T-cell (primary cell): ENCODE data around the gene RDH14. TPM values are rescaled to one million over a fixed set of nuclear protein-coding genes. Genes with fewer than 3 reads are reported as not detected.

Experiments
- ATAC-seq, 4 experiments: fragments of 200-7000 bp in 3 of 4; fragments of 150-1000 bp in 1 of 4; cut with Tn5 transposase; replicated peaks in 1 of 4; 1 replicate in 3 of 4; 2 replicates in 1 of 4; pipeline ENCODE4 v1.10.0; 2021; ENCODE audit warnings: moderate library complexity in 3 of 4, mild to moderate bottlenecking in 2 of 4, moderate number of reproducible peaks in 1 of 4
- CTCF ChIA-PET, 2 donors: fragments of 300-600 bp; sonication (Branson Sonifier 250); formaldehyde crosslinking; loops; one replicate each; lab custom pipeline; 2022; ENCODE audit warnings: antibody characterized with exemption in 2 of 2; lab: Charles Lee
- POLR2A ChIA-PET, 2 donors: fragments of 300-600 bp; sonication (Branson Sonifier 250); formaldehyde crosslinking; loops; one replicate each; lab custom pipeline; 2022; ENCODE audit warnings: antibody characterized with exemption in 2 of 2; lab: Charles Lee
- DNase-seq, 35 experiments: peaks; one replicate each; pipeline versions ENCODE4 v3.0.0 to v3.0.0-alpha.2; 2013 to 2023
- H3K27ac ChIP-seq: one replicate; pipeline ENCODE4 v1.5.1; 2013; ENCODE audit warnings: low read length
- H3K27me3 ChIP-seq, 2 experiments: replicated peaks in 1 of 2; 1 replicate in 1 of 2; 2 replicates in 1 of 2; pipeline versions ENCODE4 v1.6.1 to v1.7.0; 2013; ENCODE audit warnings: low read length in 1 of 2, mixed read lengths in 1 of 2; ENCODE audit not compliant: control insufficient read depth in 2 of 2, insufficient read depth in 2 of 2; ENCODE audit errors: extremely low read depth in 1 of 2
- H3K36me3 ChIP-seq, 2 donors: 1 replicate in 1 of 2; 2 replicates in 1 of 2; pipeline versions ENCODE4 v1.6.1 to v1.7.0; 2013; ENCODE audit warnings: low read length in 1 of 2; ENCODE audit not compliant: control insufficient read depth in 2 of 2, insufficient read depth in 1 of 2; ENCODE audit errors: extremely low read depth in 1 of 2
- H3K4me1 ChIP-seq, 2 experiments: 1 replicate in 1 of 2; 2 replicates in 1 of 2; pipeline versions ENCODE4 v1.6.1 to v1.7.0; 2013; ENCODE audit warnings: low read length in 2 of 2, mixed read lengths in 1 of 2; ENCODE audit not compliant: insufficient read depth in 2 of 2, control insufficient read depth in 1 of 2; ENCODE audit errors: extremely low read depth in 1 of 2
- H3K4me3 ChIP-seq, 2 donors: 1 replicate in 1 of 2; 2 replicates in 1 of 2; pipeline versions ENCODE4 v1.5.1 to v1.7.0; 2013; ENCODE audit warnings: mild to moderate bottlenecking in 2 of 2, low read length in 1 of 2, moderate library complexity in 1 of 2; ENCODE audit not compliant: control insufficient read depth in 1 of 2; ENCODE audit errors: extremely low read depth in 1 of 2
- H3K9me3 ChIP-seq: 2 replicates; pipeline ENCODE4 v1.7.0; 2013
- H3K27ac Mint-ChIP-seq, 2 donors: one replicate each; pipeline ENCODE4 v1.8.0; 2020 to 2021; ENCODE audit warnings: mild to moderate bottlenecking in 2 of 2, mixed read lengths in 2 of 2
- H3K27me3 Mint-ChIP-seq, 2 donors: one replicate each; pipeline ENCODE4 v1.8.0; 2021 to 2022; ENCODE audit warnings: mixed read lengths in 2 of 2
- H3K36me3 Mint-ChIP-seq: one replicate; pipeline ENCODE4 v1.8.0; 2021; ENCODE audit warnings: mixed read lengths
- H3K4me1 Mint-ChIP-seq, 3 donors: one replicate each; pipeline ENCODE4 v1.8.0; 2020 to 2022; ENCODE audit warnings: mixed read lengths in 3 of 3, mild to moderate bottlenecking in 1 of 3
- H3K4me3 Mint-ChIP-seq, 3 donors: one replicate each; pipeline ENCODE4 v1.8.0; 2020 to 2022; ENCODE audit warnings: mild to moderate bottlenecking in 3 of 3, mixed read lengths in 3 of 3, moderate library complexity in 3 of 3
- H3K9me3 Mint-ChIP-seq, 3 donors: one replicate each; pipeline ENCODE4 v1.8.0; 2020 to 2022; ENCODE audit warnings: mixed read lengths in 3 of 3
- WGBS: methylation state at CpG from one replicate; pipeline ENCODE4 v1.1.5; 2013; ENCODE audit warnings: missing lambda C conversion rate; ENCODE audit not compliant: insufficient coverage; 5-methylcytosine and 5-hydroxymethylcytosine counted together
- total RNA-seq, 35 experiments: library from RNA in 6 of 35; stranded (reverse) in 6 of 35; fragments of 120-200 nt in 1 of 35; gene quantifications; one replicate each; pipeline versions ENCODE4 v1.2.1 to v1.2.4 and lab custom pipeline; 2013 to 2026

Gene RDH14, protein sequence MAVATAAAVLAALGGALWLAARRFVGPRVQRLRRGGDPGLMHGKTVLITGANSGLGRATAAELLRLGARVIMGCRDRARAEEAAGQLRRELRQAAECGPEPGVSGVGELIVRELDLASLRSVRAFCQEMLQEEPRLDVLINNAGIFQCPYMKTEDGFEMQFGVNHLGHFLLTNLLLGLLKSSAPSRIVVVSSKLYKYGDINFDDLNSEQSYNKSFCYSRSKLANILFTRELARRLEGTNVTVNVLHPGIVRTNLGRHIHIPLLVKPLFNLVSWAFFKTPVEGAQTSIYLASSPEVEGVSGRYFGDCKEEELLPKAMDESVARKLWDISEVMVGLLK
- 10 to 100 TPM in 4 of 5 donors, 1 to 10 TPM in 1; 9.7 to 21.5 (median 18.8) TPM for total RNA-seq
- total RNA-seq (2013) = 33.3 TPM
- total RNA-seq (lab: John Stamatoyannopoulos, UW) = 6.1 to 22.4 (median 15.1) reads per million in 29 experiments

DNA sequence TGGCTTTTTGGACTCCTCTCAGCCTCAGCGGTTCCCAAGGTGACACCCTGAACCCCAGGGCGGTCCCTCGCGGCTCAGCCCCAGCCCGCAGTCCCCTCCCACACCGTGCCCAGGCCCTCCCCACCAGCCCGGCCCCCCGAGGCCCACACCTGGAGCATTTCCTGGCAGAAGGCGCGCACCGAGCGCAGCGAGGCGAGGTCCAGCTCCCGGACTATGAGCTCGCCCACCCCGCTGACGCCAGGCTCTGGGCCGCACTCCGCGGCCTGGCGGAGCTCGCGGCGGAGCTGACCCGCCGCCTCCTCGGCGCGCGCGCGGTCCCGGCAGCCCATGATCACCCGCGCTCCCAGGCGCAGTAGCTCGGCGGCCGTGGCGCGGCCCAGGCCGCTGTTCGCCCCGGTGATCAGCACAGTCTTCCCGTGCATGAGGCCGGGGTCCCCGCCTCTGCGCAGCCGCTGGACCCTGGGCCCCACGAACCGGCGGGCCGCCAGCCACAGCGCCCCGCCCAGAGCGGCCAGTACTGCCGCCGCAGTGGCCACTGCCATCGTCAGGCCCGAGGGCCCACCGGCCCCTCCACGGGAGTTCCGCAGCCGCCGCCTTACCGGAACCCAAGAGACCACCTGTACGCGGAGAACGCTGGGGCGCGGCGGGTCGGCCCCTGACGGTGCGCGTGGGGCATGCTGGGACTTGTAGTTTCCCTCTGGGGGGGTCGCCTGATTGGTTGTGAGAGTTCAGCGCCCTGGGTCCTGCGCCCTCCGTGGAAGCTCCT lies at the start of gene RDH14:
RDH14 (minus strand) TSS at position 623 of the 766 bp plus-strand sequence; CDS start at position 542, 81 bp downstream.
- H3K27me3 Mint-ChIP-seq = no peaks in the 10 kb centered on the region
- Histone ChIP-seq H3K27ac (peak within 1 kb of the TSS; percentile 74), H3K9me3 (peaks cover 5% of the 10 kb centered on the region), H3K4me1 (peaks cover 11 to 17% of the 10 kb centered on the region in 2 experiments), H3K36me3 (peaks cover 0 to 6% of the 10 kb centered on the region in 2 donors), H3K4me3 (peak within 1 kb of the TSS; percentile 59 to 78), H3K27me3 (no peaks in the 10 kb centered on the region)
- peaks cover 48 to 55% (median 53%) of the 10 kb centered on the region in 3 donors for H3K4me1 Mint-ChIP-seq
- peak; percentile 90 to 93 (median 92) for ATAC-seq
- DNase-seq = peak; percentile 84 to 94 (median 91)
- CTCF ChIA-PET = interaction anchor here (0.6 to 1.4 kb wide), 4 partner anchors 14 to 1491 kb away, joined by 3 to 5 read pairs (median 4); partner anchors contain the start of gene LAPTM4A (in 1 of the 2)
- H3K27ac Mint-ChIP-seq = peak within 1 kb of the TSS; percentile 93 to 97
- H3K4me3 Mint-ChIP-seq = peak within 1 kb of the TSS; percentile 91
- peaks cover 2 to 6% (median 3%) of the 10 kb centered on the region in 3 donors for H3K9me3 Mint-ChIP-seq
- whole genome bisulfite sequencing = under 1% methylated on average over 80 of the region's 81 CpGs
- POLR2A ChIA-PET = interaction anchor here (0.6 to 1.1 kb wide), 8 partner anchors 7 to 1886 kb away, joined by 3 to 8 read pairs (median 4); partner anchors contain the start of gene RHOB (in 1 of the 2)
- H3K36me3 Mint-ChIP-seq = peaks cover 32% of the 10 kb centered on the region

DNA sequence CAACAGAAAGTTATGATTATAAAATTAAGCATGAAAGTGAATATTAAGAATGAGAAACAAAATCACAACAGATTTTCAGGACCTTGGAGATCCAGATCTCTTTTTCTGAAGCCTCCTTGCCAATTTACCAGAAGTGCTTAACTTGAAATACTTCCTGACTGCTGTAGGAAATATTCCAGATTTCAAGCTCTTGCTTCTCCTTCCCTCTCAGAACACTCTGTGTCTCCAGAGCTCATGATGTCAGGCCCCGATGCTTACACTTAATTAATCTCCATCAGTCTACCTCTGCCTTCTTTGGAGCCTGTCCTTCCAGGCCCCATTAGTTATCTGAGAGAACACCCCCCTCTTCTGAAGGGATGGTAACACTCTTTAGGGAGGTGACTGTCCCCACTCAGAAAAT lies 49.6 kb upstream of the RDH14 start:
- Mint-ChIP-seq H3K27ac (no peak overlapping the region), H3K4me1 (peaks cover 0 to 8% (median 7%) of the 10 kb centered on the region in 3 donors), H3K36me3 (peaks cover 11% of the 10 kb centered on the region), H3K4me3 (no peak overlapping the region), H3K9me3 (no peaks in the 10 kb centered on the region), H3K27me3 (no peaks in the 10 kb centered on the region)
- Histone ChIP-seq H3K9me3 (no peaks in the 10 kb centered on the region), H3K4me3 (no peak overlapping the region), H3K36me3 (no peaks in the 10 kb centered on the region), H3K4me1 (no peaks in the 10 kb centered on the region), H3K27me3 (no peaks in the 10 kb centered on the region), H3K27ac (no peak overlapping the region)
- DNase-seq = no peak
- no peak for ATAC-seq
- ChIA-PET CTCF (no interaction called here), POLR2A (no interaction called here)
- 14% methylated on average over 1 of the region's 1 CpG for WGBS

DNA sequence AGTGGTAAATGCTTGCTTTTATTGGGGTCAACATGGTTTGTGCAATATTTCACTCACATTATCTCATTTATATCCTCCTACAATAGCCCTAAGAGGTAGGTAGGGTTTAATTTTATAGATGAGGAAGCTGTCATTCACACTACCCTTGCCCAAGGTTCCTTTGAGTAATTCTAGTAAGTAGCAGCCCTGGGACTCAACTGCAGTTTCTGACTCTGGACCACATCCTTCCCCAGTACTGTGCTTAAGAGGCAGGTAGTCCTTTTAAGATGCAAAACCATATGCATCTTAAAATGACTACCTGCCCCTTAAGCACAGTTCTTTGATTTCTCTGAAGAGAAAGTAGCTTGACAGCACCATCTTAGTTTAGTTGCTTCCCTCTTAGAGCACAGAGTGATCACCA lies 44.7 kb upstream of the RDH14 start:
- Mint-ChIP-seq H3K9me3 (no peaks in the 10 kb centered on the region), H3K4me1 (peaks cover 0 to 13% (median 11%) of the 10 kb centered on the region in 3 donors), H3K4me3 (no peak overlapping the region), H3K36me3 (peaks cover 8% of the 10 kb centered on the region), H3K27me3 (no peaks in the 10 kb centered on the region), H3K27ac (peak overlapping the region in 1 of 2 donors; percentile 66)
- POLR2A ChIA-PET = no interaction called here
- Histone ChIP-seq H3K27me3 (no peaks in the 10 kb centered on the region), H3K27ac (no peak overlapping the region), H3K4me1 (no peaks in the 10 kb centered on the region), H3K4me3 (no peak overlapping the region), H3K36me3 (no peaks in the 10 kb centered on the region), H3K9me3 (no peaks in the 10 kb centered on the region)
- ATAC-seq = peak in 1 of 4 experiments; percentile 83
- no peak for DNase-seq
- CTCF ChIA-PET = interaction anchor here in 1 of 2 donors (0.6 kb wide), 1 partner anchor 85 kb away, joined by 3 read pairs; no protein-coding TSS in a partner anchor

DNA sequence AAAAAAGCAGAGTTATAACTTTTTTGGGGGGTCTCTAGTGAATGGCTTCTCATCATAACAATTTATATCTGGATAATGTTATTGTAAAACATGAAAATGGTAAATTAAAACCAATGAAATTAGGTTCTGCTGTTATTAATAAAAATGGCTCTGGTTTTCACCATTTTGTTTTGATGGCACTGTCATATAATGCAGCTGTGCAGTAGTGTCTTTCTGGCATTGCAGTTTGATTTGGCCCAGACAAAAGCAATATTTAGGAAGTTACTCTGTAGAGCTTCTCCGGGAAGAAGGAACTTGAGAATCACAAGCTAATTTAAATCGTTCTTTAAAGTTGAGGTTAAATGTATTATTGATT lies 44.1 kb upstream of the RDH14 start:
- no peaks in the 10 kb centered on the region for H3K9me3 ChIP-seq
- no peak overlapping the region for H3K27ac ChIP-seq
- Mint-ChIP-seq H3K36me3 (peaks cover 5% of the 10 kb centered on the region), H3K4me1 (peaks cover 0 to 13% (median 11%) of the 10 kb centered on the region in 3 donors), H3K4me3 (no peak overlapping the region), H3K27me3 (no peaks in the 10 kb centered on the region), H3K27ac (no peak overlapping the region), H3K9me3 (no peaks in the 10 kb centered on the region)
- H3K27me3 ChIP-seq = no peaks in the 10 kb centered on the region
- ATAC-seq = no peak
- H3K36me3 ChIP-seq = no peaks in the 10 kb centered on the region
- ChIA-PET CTCF (no interaction called here), POLR2A (no interaction called here)
- H3K4me3 ChIP-seq = no peak overlapping the region
- DNase-seq = no peak
- H3K4me1 ChIP-seq = no peaks in the 10 kb centered on the region
- WGBS = 80% methylated on average over 1 of the region's 2 CpGs

DNA sequence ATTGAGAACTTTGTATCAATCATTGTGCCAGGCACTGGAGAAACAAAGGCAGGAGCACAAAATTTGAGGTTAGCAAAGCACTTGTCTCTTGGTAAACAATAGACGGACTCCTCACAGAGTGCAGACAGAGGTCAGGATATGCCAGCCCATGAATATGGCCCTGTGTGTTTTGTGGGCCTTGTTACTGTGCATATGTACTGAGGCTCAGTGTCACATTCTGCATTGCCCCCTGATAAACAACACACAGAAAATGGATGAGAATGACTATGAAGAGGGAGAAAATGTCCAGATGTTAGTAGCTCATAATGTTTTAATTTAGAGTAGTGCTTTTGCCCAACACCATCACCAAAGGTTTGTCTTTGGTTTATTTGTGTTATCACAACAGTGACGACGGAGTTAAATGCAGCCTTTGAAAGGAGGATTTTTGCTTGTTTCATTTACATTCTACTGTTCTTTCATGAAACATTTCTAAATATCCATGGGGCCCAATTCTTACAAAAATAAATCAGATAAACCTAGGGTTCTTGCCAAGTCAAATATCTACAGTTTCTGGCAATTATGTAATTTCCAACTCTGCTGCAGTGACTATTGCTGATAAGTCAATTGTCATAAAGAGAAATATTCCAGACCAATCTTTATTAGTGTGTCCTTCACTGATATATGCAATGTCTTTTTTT lies 43.5 kb upstream of the RDH14 start:
- CTCF ChIA-PET = no interaction called here
- no peaks in the 10 kb centered on the region for H3K9me3 ChIP-seq
- H3K4me1 ChIP-seq = no peaks in the 10 kb centered on the region
- H3K27me3 Mint-ChIP-seq = no peaks in the 10 kb centered on the region
- WGBS = 100% methylated on average over 1 of the region's 3 CpGs
- no peaks in the 10 kb centered on the region for H3K9me3 Mint-ChIP-seq
- H3K36me3 ChIP-seq = no peaks in the 10 kb centered on the region
- no peaks in the 10 kb centered on the region for H3K27me3 ChIP-seq
- ATAC-seq = no peak
- H3K27ac Mint-ChIP-seq = no peak overlapping the region
- POLR2A ChIA-PET = no interaction called here
- H3K36me3 Mint-ChIP-seq = no peaks in the 10 kb centered on the region
- DNase-seq = no peak
- H3K27ac ChIP-seq = no peak overlapping the region
- no peak overlapping the region for H3K4me3 Mint-ChIP-seq
- no peak overlapping the region for H3K4me3 ChIP-seq
- H3K4me1 Mint-ChIP-seq = peaks cover 0 to 13% (median 11%) of the 10 kb centered on the region in 3 donors

DNA sequence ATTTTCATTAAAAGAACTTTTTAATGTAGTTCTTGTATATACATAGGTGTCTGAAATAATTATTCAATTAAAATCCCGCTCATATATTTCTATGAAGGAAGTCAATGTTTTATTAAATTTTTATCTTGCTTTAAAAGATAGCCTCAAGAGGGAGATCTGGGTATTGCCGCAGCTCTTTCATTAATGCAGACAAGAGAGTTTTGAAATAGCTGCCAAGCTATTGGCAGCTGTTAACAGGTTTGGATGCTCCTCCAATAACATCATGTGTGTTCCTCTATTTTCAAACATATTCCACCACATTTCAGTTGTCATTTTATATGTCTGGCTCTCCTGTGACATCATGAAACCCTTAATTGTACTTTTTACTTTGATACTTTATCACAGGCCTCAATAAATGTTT lies 41.8 kb upstream of the RDH14 start:
- no peaks in the 10 kb centered on the region for H3K9me3 ChIP-seq
- Mint-ChIP-seq H3K4me3 (no peak overlapping the region), H3K27me3 (no peaks in the 10 kb centered on the region), H3K27ac (no peak overlapping the region), H3K36me3 (no peaks in the 10 kb centered on the region), H3K4me1 (peaks cover 0 to 13% (median 11%) of the 10 kb centered on the region in 3 donors), H3K9me3 (no peaks in the 10 kb centered on the region)
- no peak overlapping the region for H3K4me3 ChIP-seq
- no peak for DNase-seq
- H3K36me3 ChIP-seq = no peaks in the 10 kb centered on the region
- H3K27me3 ChIP-seq = no peaks in the 10 kb centered on the region
- no CpG with 5 or more reads among the region's 2 CpGs for WGBS
- ATAC-seq = no peak
- no peaks in the 10 kb centered on the region for H3K4me1 ChIP-seq
- H3K27ac ChIP-seq = no peak overlapping the region
- POLR2A ChIA-PET = no interaction called here
- CTCF ChIA-PET = no interaction called here
